SK-N-SH (cell line): ENCODE results near the gene PNLIPRP1. TPM values are rescaled to one million over a fixed set of nuclear protein-coding genes. Genes with fewer than 3 reads are reported as not detected.

Source experiments
- CTCF ChIA-PET: fragments of 300-600, 350-600 bp; formaldehyde crosslinking; extraction: SDS; loops from one replicate; lab custom pipeline; 2021; lab: Yijun Ruan, JAX
- POLR2A ChIA-PET: fragments of 350-600 bp; sonication (Branson Sonifier 250); formaldehyde crosslinking; extraction: SDS; loops from one replicate; lab custom pipeline; 2020; ENCODE audit warnings: antibody characterized with exemption, inconsistent platforms; lab: Yijun Ruan, JAX
- DNase-seq: peaks from one replicate; pipeline ENCODE4 v3.0.0; 2012
- H2AFZ ChIP-seq: fragments of 200-600 bp; sonication (generic); 2 replicates; pipeline ENCODE4 v1.8.1; 2016; ENCODE audit warnings: antibody characterized with exemption, mild to moderate bottlenecking, low read depth
- H3F3A ChIP-seq: fragments of 200-600 bp; sonication (generic); replicated peaks from 2 replicates; pipeline ENCODE3; 2016; ENCODE audit warnings: antibody characterized with exemption, mild to moderate bottlenecking; ENCODE audit not compliant: insufficient read depth
- H3K27ac ChIP-seq, 2 experiments: fragments of 200-500 bp in 1 of 2; fragments of 200-600 bp in 1 of 2; sonication (Bioruptor generic) in 1 of 2; sonication (generic), shearing (Covaris generic) in 1 of 2; 2 replicates each; pipeline versions ENCODE4 v1.5.1 to v1.6.1; 2014 to 2016; ENCODE audit warnings: low read depth in 2 of 2, inconsistent platforms in 1 of 2, low read length in 1 of 2, mild to moderate bottlenecking in 1 of 2, mixed read lengths in 1 of 2
- H3K27me3 ChIP-seq: fragments of 200-600 bp; sonication (generic), shearing (Covaris generic); 2 replicates; pipeline ENCODE4 v1.6.1; 2016; ENCODE audit warnings: mixed run types; ENCODE audit not compliant: insufficient read depth
- H3K36me3 ChIP-seq, 2 experiments: fragments of 200-500 bp in 1 of 2; fragments of 200-600 bp in 1 of 2; sonication (Bioruptor generic) in 1 of 2; sonication (generic) in 1 of 2; replicated peaks in 1 of 2; 2 replicates each; pipeline versions ENCODE3 to v1.5.1; 2014 to 2016; ENCODE audit warnings: low read length in 1 of 2, mild to moderate bottlenecking in 1 of 2; ENCODE audit not compliant: insufficient read depth in 2 of 2, control insufficient read depth in 1 of 2
- H3K4me1 ChIP-seq, 2 experiments: fragments of 200-500 bp in 1 of 2; fragments of 200-600 bp in 1 of 2; sonication (Bioruptor generic) in 1 of 2; sonication (generic), shearing (Covaris generic) in 1 of 2; 2 replicates each; pipeline versions ENCODE4 v1.5.1 to v1.6.1; 2014 to 2016; ENCODE audit warnings: low read depth in 1 of 2, low read length in 1 of 2, mixed run types in 1 of 2; ENCODE audit not compliant: insufficient read depth in 2 of 2, control insufficient read depth in 1 of 2
- H3K4me2 ChIP-seq: fragments of 200-600 bp; sonication (generic), shearing (Covaris generic); 2 replicates; pipeline ENCODE4 v1.6.1; 2017; ENCODE audit warnings: mixed run types
- H3K4me3 ChIP-seq, 2 experiments: fragments of 200-500 bp in 1 of 2; fragments of 200-600 bp in 1 of 2; sonication (Bioruptor generic) in 1 of 2; sonication (generic), shearing (Covaris generic) in 1 of 2; 2 replicates each; pipeline versions ENCODE4 v1.5.1 to v1.8.1; 2014 to 2016; ENCODE audit warnings: low read depth in 2 of 2, inconsistent platforms in 1 of 2, low read length in 1 of 2, mild to moderate bottlenecking in 1 of 2, mixed read lengths in 1 of 2, moderate library complexity in 1 of 2
- H3K79me2 ChIP-seq: fragments of 200-600 bp; sonication (generic); 2 replicates; pipeline ENCODE4 v1.8.1; 2017; ENCODE audit warnings: mild to moderate bottlenecking; ENCODE audit not compliant: insufficient read depth
- H3K9ac ChIP-seq: fragments of 200-600 bp; sonication (generic); 2 replicates; pipeline ENCODE4 v1.6.1; 2017; ENCODE audit warnings: mixed run types
- H3K9me2 ChIP-seq: fragments of 200-600 bp; sonication (generic); 2 replicates; pipeline ENCODE4 v1.6.1; 2017; ENCODE audit warnings: mixed run types
- H3K9me3 ChIP-seq: fragments of 200-600 bp; sonication (generic); 2 replicates; pipeline ENCODE4 v1.6.1; 2017; ENCODE audit warnings: mixed run types, mild to moderate bottlenecking, moderate library complexity
- H4K20me1 ChIP-seq: fragments of 200-600 bp; sonication (generic); 2 replicates; pipeline ENCODE4 v1.6.1; 2017; ENCODE audit warnings: mild to moderate bottlenecking, mixed run types; ENCODE audit not compliant: insufficient read depth
- CHD2 ChIP-seq: fragments of 150-350 bp; IDR thresholded peaks from 2 replicates; pipeline ENCODE4 v1.6.1; 2018; ENCODE audit warnings: low read length; ENCODE audit not compliant: partially characterized antibody
- CTCF ChIP-seq: fragments of 200-600 bp; sonication (generic); IDR thresholded peaks from 2 replicates; pipeline ENCODE4 v1.6.1; 2017; ENCODE audit warnings: antibody characterized with exemption, mild to moderate bottlenecking, moderate library complexity
- ELF1 ChIP-seq: IDR thresholded peaks from 2 replicates; pipeline ENCODE4 v1.4.0; 2012
- EP300 ChIP-seq, 2 experiments: IDR thresholded peaks; 2 replicates each; pipeline versions ENCODE4 v1.4.0 to v1.6.1; 2012; ENCODE audit warnings: borderline replicate concordance in 1 of 2, low read depth in 1 of 2, low read length in 1 of 2
- FOSL2 ChIP-seq: IDR thresholded peaks from 2 replicates; pipeline ENCODE4 v1.4.0; 2012; ENCODE audit warnings: low read depth, mild to moderate bottlenecking, moderate library complexity, borderline replicate concordance
- FOXM1 ChIP-seq: IDR thresholded peaks from 2 replicates; pipeline ENCODE4 v1.4.0; 2012; ENCODE audit warnings: low read depth, mild to moderate bottlenecking
- IRF3 ChIP-seq: fragments of 150-350 bp; IDR thresholded peaks from 2 replicates; pipeline ENCODE4 v1.6.1; 2016; ENCODE audit warnings: mild to moderate bottlenecking, low read depth, low read length
- JUND ChIP-seq: IDR thresholded peaks from 2 replicates; pipeline ENCODE4 v1.4.0; 2012
- MXI1 ChIP-seq: IDR thresholded peaks from 2 replicates; pipeline ENCODE4 v1.6.1; 2012; ENCODE audit warnings: mild to moderate bottlenecking, low read depth, low read length, improper control_type of control experiment
- NFIC ChIP-seq: IDR thresholded peaks from 2 replicates; pipeline ENCODE4 v1.4.0; 2012; ENCODE audit warnings: borderline replicate concordance
- RAD21 ChIP-seq: IDR thresholded peaks from 2 replicates; pipeline ENCODE4 v1.6.1; 2012; ENCODE audit warnings: mild to moderate bottlenecking, low read length
- RCOR1 ChIP-seq: fragments of 150-350 bp; IDR thresholded peaks from 2 replicates; pipeline ENCODE4 v1.6.1; 2017; ENCODE audit warnings: antibody characterized with exemption, low read length
- REST ChIP-seq: IDR thresholded peaks from 2 replicates; pipeline ENCODE4 v1.6.1; 2012; ENCODE audit warnings: mild to moderate bottlenecking, low read depth, low read length, moderate library complexity
- SIN3A ChIP-seq: IDR thresholded peaks from 2 replicates; pipeline ENCODE4 v1.6.1; 2012; ENCODE audit warnings: low read depth, mild to moderate bottlenecking, low read length, moderate library complexity, borderline replicate concordance
- SMC3 ChIP-seq: IDR thresholded peaks from 2 replicates; pipeline ENCODE4 v1.6.1; 2012; ENCODE audit warnings: low read depth, low read length, improper control_type of control experiment
- TAF1 ChIP-seq: IDR thresholded peaks from 2 replicates; pipeline ENCODE4 v1.6.1; 2012; ENCODE audit warnings: low read depth, mild to moderate bottlenecking, low read length, moderate library complexity, borderline replicate concordance
- TCF12 ChIP-seq: IDR thresholded peaks from 2 replicates; pipeline ENCODE4 v1.4.0; 2012
- USF2 ChIP-seq: fragments of 150-350 bp; IDR thresholded peaks from 2 replicates; pipeline ENCODE4 v1.6.1; 2017; ENCODE audit warnings: antibody characterized with exemption, low read length, low read depth, borderline replicate concordance
- YY1 ChIP-seq: IDR thresholded peaks from 2 replicates; pipeline ENCODE4 v1.4.0; 2012; ENCODE audit warnings: low read depth, mild to moderate bottlenecking
- WGBS: methylation state at CpG from one replicate; pipeline ENCODE4 v1.1.6; 2017; ENCODE audit warnings: low lambda C conversion rate; 5-methylcytosine and 5-hydroxymethylcytosine counted together
- polyA plus RNA-seq, 3 experiments: library from polyadenylated mRNA; depleted of rRNA; stranded (reverse); fragments of >200 nt; gene quantifications; 2 replicates each; pipeline ENCODE4 v1.2.3, GENCODE V29; 2012

PNLIPRP1 gene
- polyA plus RNA-seq, 1 of the 3 experiments (the other 2 are of a cell fraction) = not detected

- TF ChIP-seq SIN3A (no peak), EP300 (IDR thresholded peaks at IDR 0.05; ENCODE audit: borderline replicate concordance in 1 of 2, low read depth in 1 of 2, low read length in 1 of 2) (no peak), MXI1 (no peak), RCOR1 (no peak), TAF1 (no peak), USF2 (no peak), CTCF (no peak), SMC3 (no peak)
- Histone ChIP-seq H3K4me3 (no peak within 1 kb of the TSS), H3K79me2 (no peaks in the 10 kb centered on the region), H2AFZ (no peak within 1 kb of the TSS), H3K9me3 (no peaks in the 10 kb centered on the region), H4K20me1 (no peaks in the 10 kb centered on the region), H3K4me1 (no peaks in the 10 kb centered on the region), H3K9ac (no peak within 1 kb of the TSS), H3F3A (no peaks in the 10 kb centered on the region), H3K27ac (no peak within 1 kb of the TSS), H3K27me3 (no peaks in the 10 kb centered on the region; the same call in 1 of the 2 replicates), H3K36me3 (no peaks in the 10 kb centered on the region), H3K4me2 (no peak within 1 kb of the TSS), H3K9me2 (no peaks in the 10 kb centered on the region)
- ChIA-PET CTCF (interaction anchor here (1.1 kb wide), 1 partner anchor 548 kb away, joined by 3 read pairs; no protein-coding TSS in a partner anchor), POLR2A (no interaction called here)
- 75% methylated on average over 12 of the region's 20 CpGs for WGBS
- DNase-seq = no peak
These were observed 30.0 kb downstream of the PNLIPRP1 start, which contains the start of gene PNLIPRP2 for GRCh38 chr10:116620423-116621400. Gene PNLIPRP2, plus strand, starts transcription at chr10:116620953.

GRCh38 chr10:116621476-116621875 lies 30.7 kb downstream of the PNLIPRP1 start:
- Histone ChIP-seq H4K20me1 (no peaks in the 10 kb centered on the region), H3F3A (no peaks in the 10 kb centered on the region), H3K36me3 (no peaks in the 10 kb centered on the region), H3K9me3 (no peaks in the 10 kb centered on the region), H3K27me3 (peaks cover under 1% of the 10 kb centered on the region; the same call in 1 of the 2 replicates), H2AFZ (no peak overlapping the region), H3K4me1 (no peaks in the 10 kb centered on the region), H3K27ac (no peak overlapping the region), H3K4me3 (no peak overlapping the region), H3K79me2 (no peaks in the 10 kb centered on the region), H3K9me2 (no peaks in the 10 kb centered on the region), H3K4me2 (no peak overlapping the region), H3K9ac (no peak overlapping the region)
- WGBS = 41% methylated on average over 8 of the region's 8 CpGs
- DNase-seq = no peak
- POLR2A ChIA-PET = no interaction called here
- CTCF ChIA-PET = no interaction called here
- TF ChIP-seq YY1 = no peak
- TF ChIP-seq CHD2 = no peak
- no peak for TF ChIP-seq NFIC
- TF ChIP-seq JUND = no peak
- TF ChIP-seq REST = no peak
- TF ChIP-seq FOXM1 = no peak
- TF ChIP-seq ELF1 = no peak
- TF ChIP-seq EP300 (IDR thresholded peaks at IDR 0.05; ENCODE audit: borderline replicate concordance in 1 of 2, low read depth in 1 of 2, low read length in 1 of 2) = no peak
- no peak for TF ChIP-seq RCOR1
- no peak for TF ChIP-seq TCF12
- no peak for TF ChIP-seq RAD21
- no peak for TF ChIP-seq FOSL2
- no peak for TF ChIP-seq SMC3
- TF ChIP-seq IRF3 = no peak
